NCI-H510A (cell line): ENCODE results near the gene PDCD4.
"Not testable (repeated sequence)": the region's sequence is repeated elsewhere in the genome, so short reads cannot be mapped to it uniquely, and the experiment has no call there.

Experiments
- DNase-seq: peaks from one replicate; lab custom pipeline; 2025; lab: John Stamatoyannopoulos, UW

The PDCD4 gene

DNA sequence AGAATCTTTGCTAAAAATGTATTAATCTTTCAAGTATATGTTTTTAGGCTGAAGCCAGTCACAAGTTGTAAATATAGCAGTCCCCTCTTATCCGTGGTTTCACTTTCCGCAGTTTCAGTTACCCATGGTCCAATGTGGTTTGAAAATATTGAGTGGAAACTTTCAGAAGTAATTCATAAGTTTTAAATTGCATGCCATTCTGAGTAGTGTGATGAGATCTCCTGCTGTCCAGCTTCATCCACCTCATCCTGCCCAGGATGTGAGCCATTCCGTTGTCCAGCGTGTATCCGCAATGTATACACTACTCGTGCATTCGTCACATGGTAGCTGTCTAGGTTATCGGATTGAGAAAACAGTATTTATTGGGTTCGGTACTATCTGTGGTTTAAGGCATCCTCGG is 12.2 kb downstream of the PDCD4 start:
- no peak for DNase-seq

DNA sequence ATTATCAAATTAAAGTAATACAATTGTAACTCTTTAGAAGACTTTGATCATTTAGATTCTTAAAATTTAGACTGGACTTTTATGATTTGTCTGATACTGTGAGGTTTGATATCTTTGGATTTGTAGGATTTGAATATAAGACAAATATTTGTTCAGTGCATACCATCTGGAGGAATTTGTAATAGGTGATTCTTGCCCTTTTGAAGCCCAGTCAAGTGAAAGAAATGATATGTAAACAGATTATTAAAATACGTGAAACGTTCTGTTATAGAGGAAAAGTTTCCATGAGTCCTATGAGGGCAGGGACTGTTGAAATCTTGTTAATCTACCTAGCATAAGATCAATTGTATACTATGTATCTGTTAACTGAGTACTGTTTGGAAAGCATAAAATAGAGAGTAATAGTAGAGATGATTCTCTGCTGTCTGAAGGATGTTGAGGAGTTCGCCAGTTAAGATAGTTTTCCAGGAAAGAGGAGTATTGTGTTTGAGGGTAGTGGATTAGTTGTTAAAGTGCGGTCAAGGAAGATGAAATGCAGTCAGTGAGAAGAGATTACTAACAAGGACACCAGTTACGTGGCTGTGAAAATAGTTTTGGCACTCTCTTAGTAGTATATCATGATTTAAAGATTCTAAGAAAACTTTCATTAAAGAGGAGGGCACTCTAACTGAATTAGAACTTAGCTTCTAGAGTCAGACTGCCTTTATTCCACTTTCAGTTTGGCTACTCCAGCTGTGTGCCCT is 14.4 kb downstream of the PDCD4 start:
- no peak for DNase-seq

DNA sequence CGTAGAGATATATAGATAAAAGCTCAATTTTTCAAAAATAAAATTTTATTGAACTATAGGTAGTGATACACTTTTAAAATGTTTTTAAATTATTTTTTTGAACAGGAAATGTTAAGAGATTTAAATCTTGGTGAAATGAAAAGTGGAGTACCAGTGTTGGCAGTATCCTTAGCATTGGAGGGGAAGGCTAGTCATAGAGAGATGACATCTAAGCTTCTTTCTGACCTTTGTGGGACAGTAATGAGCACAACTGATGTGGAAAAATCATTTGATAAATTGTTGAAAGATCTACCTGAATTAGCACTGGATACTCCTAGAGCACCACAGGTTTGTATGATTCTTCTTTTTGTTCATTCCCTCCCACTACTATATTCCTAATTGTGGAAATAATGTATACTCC is 15.8 kb downstream of the PDCD4 start:
- DNase-seq = no peak

DNA sequence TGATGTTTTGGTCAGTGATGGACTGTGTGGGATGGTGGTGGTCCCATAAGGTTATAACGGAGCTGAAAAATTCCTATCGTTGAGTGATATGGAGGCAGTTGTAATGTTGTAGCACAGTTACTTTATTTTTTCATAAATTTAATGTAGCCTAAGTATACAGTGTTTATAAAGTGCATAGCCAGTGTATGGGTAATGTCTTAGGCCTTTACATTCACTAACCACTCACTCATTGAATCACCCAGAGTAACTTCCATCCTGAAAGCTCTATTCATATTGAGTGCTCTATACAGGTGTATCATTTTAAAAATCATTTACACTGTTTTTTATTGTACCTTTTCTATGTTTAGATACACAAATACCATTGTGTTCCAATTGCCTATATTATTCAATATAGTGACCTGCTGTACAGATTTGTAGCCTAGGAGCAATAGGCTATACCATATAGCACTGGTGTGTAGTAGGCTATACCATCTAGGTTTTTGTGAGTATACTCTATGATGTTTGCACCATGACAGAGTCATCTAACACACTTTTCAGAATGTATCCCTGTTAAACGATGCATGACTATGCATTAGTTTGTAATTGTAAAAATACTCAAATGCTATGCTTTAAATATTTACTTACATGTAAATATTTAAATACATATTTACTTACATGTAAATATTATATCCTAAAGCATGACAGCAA is 21.0 kb downstream of the PDCD4 start:
- no peak for DNase-seq

DNA sequence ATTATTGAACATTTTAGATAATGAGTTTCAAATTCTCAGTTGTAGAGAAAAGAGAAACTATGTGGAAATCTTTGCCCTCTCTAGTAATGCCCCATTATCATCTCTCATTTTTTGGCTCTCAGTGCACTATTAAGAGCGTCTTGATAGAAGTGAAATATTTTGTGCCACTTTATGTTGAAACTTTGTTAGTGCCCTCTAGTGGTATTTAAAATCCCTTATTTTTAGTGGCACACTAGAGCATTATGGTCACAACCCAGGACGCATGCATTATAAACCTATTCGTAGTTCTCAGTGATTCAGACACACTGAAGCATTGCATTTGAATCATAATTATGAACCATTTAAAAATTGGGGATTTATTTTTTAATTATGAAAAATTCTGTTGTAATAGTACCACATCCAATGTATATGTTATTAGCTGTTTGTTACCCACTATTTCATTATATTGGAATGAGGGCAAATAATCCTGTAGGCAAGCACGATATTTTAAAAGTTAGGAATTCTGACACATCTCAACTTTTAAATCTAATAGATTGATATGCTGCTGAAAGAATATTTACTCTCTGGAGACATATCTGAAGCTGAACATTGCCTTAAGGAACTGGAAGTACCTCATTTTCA is 21.9 kb downstream of the PDCD4 start:
- DNase-seq = peak; percentile 33

DNA sequence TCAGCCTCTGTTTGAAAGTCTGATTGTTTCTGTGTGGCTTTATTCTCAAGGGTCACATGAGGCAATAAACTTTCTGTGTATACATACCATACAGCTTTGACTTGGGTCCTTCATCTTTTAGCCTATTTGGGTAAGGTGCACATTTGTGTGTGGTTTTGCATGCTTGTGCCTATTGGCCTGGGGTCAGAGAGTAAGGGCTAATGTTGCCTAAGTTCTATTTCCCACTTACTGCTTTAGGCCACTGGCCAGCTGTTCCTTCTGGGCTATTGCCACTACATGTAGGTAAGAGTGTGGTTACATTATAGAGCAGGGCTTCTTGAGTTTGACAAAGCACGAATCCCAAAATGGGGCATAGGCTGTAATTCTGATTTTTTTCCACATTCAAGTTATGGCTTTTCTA is 25.5 kb downstream of the PDCD4 start:
- DNase-seq = no peak

DNA sequence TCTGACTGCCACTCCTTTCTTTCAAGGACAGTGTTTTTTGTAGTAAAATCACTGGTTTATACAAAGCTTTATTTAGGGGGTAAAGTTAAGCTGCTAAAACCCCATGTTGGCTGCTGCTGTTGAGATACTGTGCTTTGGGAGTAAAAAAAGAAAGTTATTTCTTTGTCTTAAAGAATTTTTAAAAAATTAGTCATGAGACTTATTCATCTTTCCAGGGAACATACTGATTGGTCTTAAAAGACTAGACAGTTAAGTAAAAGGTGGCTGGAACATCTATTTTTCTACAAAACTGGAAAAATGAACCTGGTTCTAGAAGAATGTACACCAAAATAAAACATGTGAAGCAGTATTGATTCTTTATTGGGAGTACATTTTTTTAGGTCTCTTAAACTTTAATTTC is 26.7 kb downstream of the PDCD4 start:
- DNase-seq = no peak

DNA sequence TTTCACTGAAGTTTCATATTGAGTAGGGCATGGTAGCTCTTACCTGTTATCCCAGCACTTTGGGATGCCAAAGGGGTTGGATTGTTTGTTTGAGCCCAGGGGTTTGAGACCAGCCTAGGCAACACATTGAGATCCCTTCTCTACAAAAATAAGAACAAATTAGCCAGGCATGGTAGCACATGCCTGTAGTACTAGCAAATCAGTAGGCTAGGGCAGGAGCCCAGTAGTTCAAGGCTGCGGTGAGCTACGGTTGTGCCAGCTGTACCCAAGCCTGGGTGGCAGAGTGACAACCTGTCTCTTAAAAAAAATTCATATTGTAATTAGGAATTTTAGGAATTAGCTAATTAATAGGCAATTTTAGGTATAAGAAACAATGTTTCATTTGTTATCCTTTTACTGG is 29.3 kb downstream of the PDCD4 start:
- no peak for DNase-seq

DNA sequence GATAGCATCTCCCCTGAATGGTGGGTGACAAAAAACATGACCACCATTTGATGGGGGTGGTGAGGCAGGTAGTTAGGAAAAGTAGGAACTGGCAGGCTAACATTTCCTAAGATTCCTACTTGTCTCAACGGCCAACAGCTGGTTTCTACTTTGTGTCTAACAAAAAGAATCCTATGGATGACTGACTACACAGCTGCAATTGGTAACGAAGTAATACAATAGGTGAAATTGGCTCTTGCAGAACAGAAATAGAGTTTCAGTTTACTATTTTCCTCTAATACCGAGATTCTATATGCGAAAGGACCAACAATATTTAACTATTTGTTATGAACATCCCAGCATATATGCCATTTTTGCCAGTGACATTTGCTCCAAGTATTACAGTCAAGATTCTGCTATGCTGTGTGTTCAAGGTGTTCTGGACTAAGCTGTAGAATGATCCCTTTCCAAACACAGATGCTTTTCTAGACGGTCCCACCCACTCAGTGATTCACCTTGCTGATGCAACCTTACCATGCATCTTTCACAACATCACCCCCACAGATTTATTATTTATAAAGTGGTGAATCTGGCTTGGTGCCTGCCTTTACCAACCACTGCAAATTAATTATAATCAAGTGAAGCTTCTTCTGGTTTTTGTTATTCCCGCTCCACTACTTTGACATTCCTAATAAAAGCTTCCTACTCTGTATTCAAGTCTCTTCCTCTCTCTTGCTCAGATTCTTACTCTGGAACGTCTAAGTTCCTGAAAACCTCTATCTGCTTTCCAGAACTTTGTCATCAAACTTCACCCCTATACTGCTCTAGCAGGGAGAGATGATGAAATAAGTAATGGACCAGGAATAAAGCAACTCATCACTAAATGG is 30.5 kb downstream of the PDCD4 start:
- no peak for DNase-seq

DNA sequence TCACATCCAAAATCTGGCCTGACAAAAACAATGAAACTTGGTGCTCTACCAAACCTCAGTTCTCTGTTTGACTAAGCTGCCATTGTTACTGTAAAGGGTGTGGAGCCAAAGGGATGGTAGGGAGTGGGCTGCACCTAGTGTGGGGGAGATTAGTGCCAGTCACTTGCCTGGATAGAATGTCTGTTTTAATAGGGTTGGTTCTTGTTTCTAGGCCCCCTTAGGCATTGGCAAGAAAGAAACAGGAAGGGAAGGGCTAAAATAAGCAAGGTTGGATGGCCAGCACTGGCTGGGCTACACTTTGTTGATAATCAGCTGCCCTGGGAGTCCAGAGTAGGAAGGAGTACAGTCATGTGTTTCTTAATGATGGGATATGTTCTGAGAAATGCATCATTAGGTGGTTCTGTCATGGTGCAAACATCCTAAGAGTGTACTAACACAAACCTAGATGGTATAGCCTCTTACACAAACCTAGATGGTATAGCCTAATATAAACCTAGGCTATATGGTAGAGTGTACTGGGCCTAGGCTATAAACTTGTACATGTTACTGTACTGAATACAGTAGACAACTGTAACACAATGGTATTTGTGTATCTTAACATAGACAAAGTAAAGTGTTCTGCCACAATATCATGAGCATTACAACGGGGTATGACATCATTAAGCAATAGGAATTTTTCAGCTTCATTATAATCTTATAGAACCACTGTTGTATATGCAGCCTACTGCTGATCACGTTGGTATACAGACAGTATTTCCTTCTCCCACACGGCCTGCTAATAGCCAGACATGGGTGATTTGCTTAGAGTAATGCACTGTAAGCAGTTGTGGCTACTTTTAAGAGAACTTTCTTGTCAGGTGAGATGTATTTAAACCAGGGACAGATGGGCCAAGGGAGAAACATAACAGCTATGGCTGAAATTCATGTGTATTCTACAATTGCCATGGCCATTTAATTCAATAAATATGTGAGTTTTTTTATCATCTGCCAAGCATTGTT is 31.9 kb downstream of the PDCD4 start:
- no peak for DNase-seq

DNA sequence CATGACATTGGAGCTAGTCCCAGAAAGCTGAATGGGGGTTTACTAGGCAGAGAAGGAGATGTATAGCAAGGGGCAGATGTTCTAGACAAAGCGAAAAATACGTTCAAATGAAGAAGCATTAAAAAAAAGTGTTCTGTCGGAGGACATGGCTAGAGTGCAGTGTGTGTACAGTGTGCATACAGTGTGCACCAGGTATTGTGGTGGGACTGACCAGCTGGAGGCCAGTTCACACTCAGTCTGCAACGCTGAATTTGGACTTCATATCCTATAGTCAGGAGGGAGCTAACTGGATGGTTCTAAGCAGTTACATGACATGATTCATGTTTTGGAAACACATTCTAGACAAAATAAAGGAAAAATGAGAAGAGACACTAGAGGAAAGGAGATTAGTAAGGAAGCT is 38.4 kb downstream of the PDCD4 start:
- no peak for DNase-seq

DNA sequence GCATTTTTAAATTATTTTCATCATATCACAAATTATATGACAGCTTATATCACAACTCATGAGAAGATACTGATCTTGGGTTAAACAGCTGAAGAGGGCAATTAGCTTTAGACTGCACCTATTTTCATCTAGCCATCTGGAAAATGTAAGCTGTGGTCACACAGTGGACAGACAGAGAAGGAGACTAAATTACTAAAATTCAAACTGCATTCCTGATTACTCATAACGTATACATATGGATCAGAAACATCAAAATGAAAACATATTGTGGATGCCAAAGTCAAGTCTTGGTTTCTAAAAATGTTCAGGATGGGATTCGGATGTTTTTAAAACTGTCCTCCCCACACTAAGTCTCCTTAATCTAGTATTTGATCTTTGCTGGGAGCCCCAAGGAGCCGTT is 40.6 kb downstream of the PDCD4 start:
- no peak for DNase-seq

DNA sequence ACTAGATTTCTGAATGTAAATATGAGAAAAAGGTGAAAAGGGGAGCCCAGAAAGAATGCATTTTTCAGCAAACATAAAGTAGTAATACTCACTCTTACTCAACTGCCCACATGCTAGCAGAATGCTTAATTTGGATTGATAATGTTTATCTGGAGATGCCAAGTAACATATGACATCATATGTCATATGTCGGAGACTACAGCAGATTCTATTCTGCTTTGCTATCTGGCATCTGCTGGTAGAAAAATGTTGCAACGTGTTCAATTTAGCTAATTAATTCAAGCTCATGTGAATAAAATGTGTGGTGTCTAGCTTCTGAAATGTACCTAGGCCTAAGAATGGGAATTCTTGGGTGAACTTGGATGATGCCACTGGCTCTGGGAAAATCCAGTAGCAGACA is 42.7 kb downstream of the PDCD4 start:
- DNase-seq = no peak

DNA sequence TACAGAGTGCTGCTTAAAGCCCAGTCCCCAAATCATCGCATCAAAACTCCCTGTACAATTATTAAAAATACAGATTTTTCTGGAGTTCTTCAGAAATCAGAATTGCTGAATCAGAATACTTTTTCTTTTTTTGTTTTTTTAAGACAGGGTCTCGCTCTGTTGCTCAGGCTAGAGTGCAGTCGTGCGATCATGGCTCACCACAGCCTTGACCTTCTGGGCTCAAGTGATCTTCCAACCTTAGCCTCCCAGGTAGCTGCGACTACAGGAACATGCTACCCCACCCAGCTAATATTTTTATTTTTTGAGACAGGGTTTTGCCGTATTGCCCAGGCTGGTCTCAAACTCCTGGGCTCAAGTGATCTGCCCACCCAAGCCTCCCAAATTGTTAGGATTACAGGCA is 43.3 kb downstream of the PDCD4 start:
- DNase-seq = no peak

DNA sequence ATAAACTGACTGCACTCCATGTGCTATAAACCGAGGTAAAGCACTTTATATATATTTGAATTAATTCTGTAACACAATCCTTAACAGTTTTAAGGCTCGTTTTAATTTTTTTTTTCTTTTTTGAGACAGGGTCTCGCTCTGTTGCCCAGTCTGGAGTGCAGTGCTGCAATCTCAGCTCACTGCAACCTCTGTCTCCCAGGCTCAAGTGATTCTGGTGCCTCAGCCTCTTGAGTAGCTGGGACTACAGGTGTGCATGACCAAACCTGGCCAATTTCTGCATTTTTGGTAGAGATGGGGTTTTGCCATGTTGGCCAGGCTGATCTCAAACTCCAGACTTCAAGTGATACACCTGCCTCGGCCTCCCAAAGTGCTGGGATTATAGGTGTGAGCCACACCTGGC is 43.9 kb downstream of the PDCD4 start:
- DNase-seq = not testable (repeated sequence)

DNA sequence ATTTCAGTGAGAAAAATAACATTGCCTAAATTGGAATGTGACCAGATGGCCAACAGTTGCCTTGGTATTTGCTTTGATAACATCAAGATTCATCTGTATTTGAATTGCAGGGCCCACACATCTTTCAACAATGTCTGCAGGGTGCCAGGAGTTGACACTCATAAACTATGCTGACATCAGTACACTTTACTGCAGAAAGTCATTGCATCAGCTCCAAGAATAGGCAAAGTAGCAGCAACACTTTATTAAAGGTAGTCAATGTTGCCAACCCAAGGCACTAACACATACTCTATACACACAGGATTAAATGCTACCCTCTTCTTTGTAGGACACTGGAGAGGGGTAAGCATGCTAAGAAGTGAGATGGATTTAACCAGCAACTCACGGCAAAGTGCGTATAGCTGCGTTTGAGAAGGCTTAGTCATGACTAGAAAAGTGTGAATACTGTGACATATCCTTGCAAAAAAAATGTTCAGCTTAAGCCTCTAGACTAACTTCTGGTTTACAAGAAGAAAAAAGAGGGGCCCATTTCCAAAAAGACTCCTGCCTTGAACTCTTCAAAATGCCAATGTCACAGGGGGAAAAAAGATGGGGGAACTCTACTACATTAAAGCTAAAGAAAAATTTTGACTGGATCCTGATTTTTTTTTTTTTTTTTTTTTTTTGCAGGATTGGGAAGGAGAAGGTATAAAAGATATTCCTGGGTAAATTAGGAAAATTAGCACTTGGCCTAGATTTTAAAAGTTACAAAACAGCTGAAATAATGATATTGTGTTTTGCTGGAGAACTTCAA is 45.0 kb downstream of the PDCD4 start:
- DNase-seq = no peak

DNA sequence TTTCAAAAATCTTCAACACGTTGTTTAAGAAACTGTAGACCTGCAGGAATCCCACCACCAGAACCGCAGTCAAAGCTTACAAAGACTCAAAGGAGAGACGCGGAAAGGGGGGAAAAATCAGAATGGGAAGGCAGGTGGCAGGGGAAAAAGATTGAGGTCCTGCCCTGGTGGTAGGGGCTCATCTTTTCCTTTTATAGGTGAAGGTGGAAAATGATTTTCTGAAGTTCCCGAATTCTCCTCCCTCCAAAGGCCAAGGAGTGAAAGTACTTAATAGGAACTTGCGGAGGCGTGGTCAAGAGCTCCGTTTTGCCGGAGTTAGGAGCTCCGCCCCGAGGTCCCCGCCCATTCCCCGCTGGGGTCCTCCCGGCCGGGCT is 46.5 kb downstream of the PDCD4 start:
- peak; percentile 93 for DNase-seq

DNA sequence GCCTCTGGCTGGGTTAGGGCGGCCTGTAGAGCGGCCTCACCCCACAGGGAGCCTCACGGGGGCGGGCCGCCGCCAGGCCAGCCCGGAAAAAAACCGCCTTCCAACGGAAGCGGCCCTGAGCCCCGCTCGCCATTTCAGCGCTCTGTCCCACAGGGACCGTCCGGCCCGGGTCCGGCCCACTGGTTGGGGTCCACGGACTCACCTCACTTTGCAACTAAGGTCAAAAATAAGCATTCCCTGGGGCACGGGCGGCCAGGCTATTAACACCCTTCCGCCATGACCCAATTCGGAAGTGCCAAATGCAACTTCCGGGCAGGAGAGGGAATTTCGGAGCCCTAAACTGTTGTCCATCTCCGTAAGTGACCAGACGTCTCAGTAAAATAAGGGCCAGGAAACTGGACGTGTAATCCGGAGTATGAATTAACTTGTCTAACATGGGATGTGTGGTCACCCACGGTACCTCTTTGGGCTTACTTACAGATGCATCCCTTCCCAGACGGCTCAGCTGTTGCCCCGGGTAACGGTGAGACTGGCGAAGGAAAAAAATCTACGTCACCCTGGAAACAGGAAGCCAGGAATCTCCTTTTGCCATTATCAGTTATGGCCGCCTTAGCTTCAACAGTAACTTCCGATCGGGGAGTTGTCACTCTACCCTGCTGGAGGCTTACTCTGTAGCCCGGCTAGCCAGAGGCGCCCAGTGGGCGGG is 47.1 kb downstream of the PDCD4 start, which contains the start of gene BBIP1:
Gene BBIP1, minus strand, starts transcription at position 538 of the 706 bp plus-strand sequence. CDS start 1,023 bp downstream, outside the sequence.
- DNase-seq = no peak

DNA sequence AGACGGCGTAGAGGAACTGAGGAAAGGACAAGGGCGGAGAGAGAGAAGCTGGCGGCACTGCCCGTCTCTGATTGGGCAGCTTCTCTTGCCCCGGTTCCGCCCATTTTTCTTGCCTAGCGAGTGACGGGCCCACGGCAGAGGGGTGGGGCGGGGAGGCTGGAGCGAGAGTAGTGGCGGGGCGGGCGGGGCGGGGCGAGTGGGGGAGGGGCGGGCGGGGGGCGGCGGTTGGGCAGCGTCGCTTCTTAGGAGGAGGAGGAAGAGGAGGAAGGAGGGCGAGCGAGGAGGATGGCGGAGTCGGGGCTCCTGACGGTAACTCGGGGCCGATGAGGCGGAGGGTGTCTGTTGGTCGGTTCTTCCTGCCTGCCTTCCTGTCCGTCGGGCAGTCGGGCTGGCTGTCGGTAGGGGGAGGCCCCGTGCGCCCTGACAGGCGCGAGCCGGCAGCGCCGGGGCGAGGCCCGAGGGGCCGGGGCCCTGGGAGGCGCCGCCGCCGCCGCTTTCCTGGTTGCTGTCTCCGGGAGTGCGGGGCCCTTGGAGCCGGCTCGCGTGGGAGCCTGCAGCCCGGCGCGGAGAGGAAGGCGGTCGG is 47.7 kb downstream of the PDCD4 start, which contains the start of gene SHOC2:
Gene SHOC2, plus strand, starts transcription at position 256 of the 583 bp plus-strand sequence. CDS start 44,755 bp downstream, outside the sequence.
- peak; percentile 100 for DNase-seq
